HG03280 (cell line): ENCODE measurements around the gene IFIT1B.
"Not testable (repeated sequence)": the region's sequence is repeated elsewhere in the genome, so short reads cannot be mapped to it uniquely, and the experiment has no call there.

Experiments used
- ATAC-seq: cut with Tn5 transposase; IDR thresholded peaks from one replicate; pipeline ENCODE4 v1.9.1; 2021; ENCODE audit warnings: mild to moderate bottlenecking, moderate library complexity; ENCODE audit not compliant: unreplicated experiment

Gene IFIT1B

GRCh38 chr10:89377705-89378637 lies at the start of gene IFIT1B:
TSS of gene IFIT1B (plus strand) at chr10:89378056. CDS start at chr10:89378136, 80 bp downstream.
- ATAC-seq, result no peak

GRCh38 chr10:89329151-89329550 lies 48.7 kb upstream of the IFIT1B start:
- no peak for ATAC-seq

GRCh38 chr10:89330014-89330413 lies 47.8 kb upstream of the IFIT1B start:
- not testable (repeated sequence) for ATAC-seq

- no peak for ATAC-seq
Measured at GRCh38 chr10:89330537-89331212, 47.2 kb upstream of the IFIT1B start.

GRCh38 chr10:89331487-89332122 lies 46.3 kb upstream of the IFIT1B start:
- not testable (repeated sequence) for ATAC-seq

GRCh38 chr10:89332123-89332633 lies 45.7 kb upstream of the IFIT1B start:
- ATAC-seq, result peak; percentile 41

GRCh38 chr10:89335226-89335625 lies 42.6 kb upstream of the IFIT1B start:
- no peak for ATAC-seq

GRCh38 chr10:89336241-89336640 lies 41.6 kb upstream of the IFIT1B start:
- no peak for ATAC-seq

GRCh38 chr10:89337484-89337883 lies 40.4 kb upstream of the IFIT1B start:
- no peak for ATAC-seq

- ATAC-seq, result no peak
Measured at GRCh38 chr10:89338713-89339112, 39.1 kb upstream of the IFIT1B start.

GRCh38 chr10:89339875-89340274 lies 38.0 kb upstream of the IFIT1B start:
- no peak for ATAC-seq

- no peak for ATAC-seq
Measured at GRCh38 chr10:89341649-89342048, 36.2 kb upstream of the IFIT1B start.

- ATAC-seq, result no peak
Measured at GRCh38 chr10:89342206-89342958, 35.5 kb upstream of the IFIT1B start.

GRCh38 chr10:89343089-89343767 lies 34.6 kb upstream of the IFIT1B start:
- ATAC-seq, result no peak

GRCh38 chr10:89344156-89344555 lies 33.7 kb upstream of the IFIT1B start:
- ATAC-seq, result no peak

- ATAC-seq, result no peak
Measured at GRCh38 chr10:89345367-89346000, 32.4 kb upstream of the IFIT1B start.

- no peak for ATAC-seq
Measured at GRCh38 chr10:89346405-89347254, 31.2 kb upstream of the IFIT1B start.

GRCh38 chr10:89347701-89348457 lies 30.0 kb upstream of the IFIT1B start:
- ATAC-seq, result no peak
